Liver (tissue), 9 donors: Measurements from ENCODE around the gene ZNF836. TPM values are rescaled to one million over a fixed set of nuclear protein-coding genes. Genes with fewer than 3 reads are reported as not detected.

Source experiments
- DNase-seq: peaks from one replicate; pipeline ENCODE4 v3.0.0-alpha.2; 2017; ENCODE audit warnings: low spot score
- H3K27ac ChIP-seq, 2 donors: one replicate each; pipeline ENCODE4 v1.7.0; 2013; ENCODE audit warnings: inconsistent platforms in 2 of 2, low read length in 2 of 2, control low read depth in 1 of 2, low read depth in 1 of 2, mild to moderate bottlenecking in 1 of 2
- H3K27me3 ChIP-seq, 4 donors: one replicate each; pipeline versions ENCODE4 v1.6.1 to v1.7.0; 2013; ENCODE audit warnings: low read length in 3 of 4, inconsistent platforms in 1 of 4, mild to moderate bottlenecking in 1 of 4, moderate library complexity in 1 of 4; ENCODE audit not compliant: control insufficient read depth in 4 of 4, insufficient read depth in 4 of 4
- H3K36me3 ChIP-seq, 4 donors: one replicate each; pipeline versions ENCODE4 v1.6.1 to v1.7.0; 2013; ENCODE audit warnings: low read length in 3 of 4, mild to moderate bottlenecking in 3 of 4, low read depth in 1 of 4, moderate library complexity in 1 of 4; ENCODE audit not compliant: control insufficient read depth in 4 of 4, insufficient read depth in 3 of 4
- H3K4me1 ChIP-seq, 4 donors: one replicate each; pipeline versions ENCODE4 v1.6.1 to v1.7.0; 2013; ENCODE audit warnings: low read length in 3 of 4, mild to moderate bottlenecking in 3 of 4, moderate library complexity in 1 of 4; ENCODE audit not compliant: control insufficient read depth in 4 of 4, insufficient read depth in 4 of 4
- H3K4me3 ChIP-seq, 3 donors: one replicate each; pipeline versions ENCODE4 v1.6.1 to v1.7.0; 2013; ENCODE audit warnings: low read length in 3 of 3, control low read depth in 1 of 3, low read depth in 1 of 3, mild to moderate bottlenecking in 1 of 3
- H3K9ac ChIP-seq, 2 donors: one replicate each; pipeline ENCODE4 v1.7.0; 2013; ENCODE audit warnings: low read length in 2 of 2, mild to moderate bottlenecking in 2 of 2, moderate library complexity in 2 of 2, control low read depth in 1 of 2, low read depth in 1 of 2
- H3K9me3 ChIP-seq, 4 donors: one replicate each; pipeline versions ENCODE4 v1.6.1 to v1.7.0; 2013; ENCODE audit warnings: low read length in 3 of 4; ENCODE audit not compliant: control insufficient read depth in 4 of 4
- ATF3 ChIP-seq: IDR thresholded peaks from 2 replicates; pipeline ENCODE4 v1.6.1; 2016; ENCODE audit warnings: antibody characterized with exemption
- CTCF ChIP-seq: fragments of 150-350 bp; IDR thresholded peaks from 2 replicates; pipeline ENCODE4 v1.5.1; 2017; ENCODE audit warnings: improper control_type of control experiment, low read depth, low read length; ENCODE audit not compliant: missing input control
- EGR1 ChIP-seq, 2 donors: IDR thresholded peaks; 2 replicates each; pipeline ENCODE4 v1.6.1; 2016 to 2018; ENCODE audit warnings: antibody characterized with exemption in 2 of 2, low read depth in 2 of 2
- FOXA1 ChIP-seq: IDR thresholded peaks from 2 replicates; pipeline ENCODE4 v1.6.1; 2016; ENCODE audit warnings: antibody characterized with exemption
- FOXA2 ChIP-seq: IDR thresholded peaks from 2 replicates; pipeline ENCODE4 v1.6.1; 2016; ENCODE audit warnings: antibody characterized with exemption
- GABPA ChIP-seq, 2 donors: IDR thresholded peaks in 1 of 2; conservative IDR thresholded peaks in 1 of 2; 2 replicates each; pipeline ENCODE4 v1.6.1; 2016; ENCODE audit warnings: antibody characterized with exemption in 2 of 2, mild to moderate bottlenecking in 1 of 2, moderate library complexity in 1 of 2
- HNF4A ChIP-seq, 2 donors: conservative IDR thresholded peaks; 2 replicates each; pipeline ENCODE4 v1.6.1; 2016; ENCODE audit warnings: antibody characterized with exemption in 2 of 2, mild to moderate bottlenecking in 2 of 2
- HNF4G ChIP-seq: IDR thresholded peaks from 2 replicates; pipeline ENCODE4 v1.6.1; 2016; ENCODE audit warnings: antibody characterized with exemption
- JUND ChIP-seq, 2 donors: IDR thresholded peaks; 2 replicates each; pipeline ENCODE4 v1.6.1; 2016; ENCODE audit warnings: antibody characterized with exemption in 2 of 2
- MAX ChIP-seq: IDR thresholded peaks from 2 replicates; pipeline ENCODE4 v1.6.1; 2016; ENCODE audit warnings: antibody characterized with exemption
- NR2F2 ChIP-seq: IDR thresholded peaks from 2 replicates; pipeline ENCODE4 v1.6.1; 2016; ENCODE audit warnings: antibody characterized with exemption
- RAD21 ChIP-seq, 2 donors: IDR thresholded peaks; 2 replicates each; pipeline ENCODE4 v1.6.1; 2016; ENCODE audit warnings: antibody characterized with exemption in 2 of 2, mild to moderate bottlenecking in 2 of 2
- REST ChIP-seq: IDR thresholded peaks from 2 replicates; pipeline ENCODE4 v1.6.1; 2016; ENCODE audit warnings: antibody characterized with exemption, mild to moderate bottlenecking
- RXRA ChIP-seq, 2 donors: IDR thresholded peaks; 2 replicates each; pipeline ENCODE4 v1.6.1; 2017 to 2018; ENCODE audit warnings: antibody characterized with exemption in 2 of 2, mild to moderate bottlenecking in 1 of 2
- SP1 ChIP-seq: IDR thresholded peaks from 2 replicates; pipeline ENCODE4 v1.6.1; 2018; ENCODE audit warnings: antibody characterized with exemption, mild to moderate bottlenecking
- TAF1 ChIP-seq: conservative IDR thresholded peaks from 2 replicates; pipeline ENCODE4 v1.6.1; 2016; ENCODE audit warnings: antibody characterized with exemption, mild to moderate bottlenecking
- YY1 ChIP-seq: IDR thresholded peaks from 2 replicates; pipeline ENCODE4 v1.6.1; 2016; ENCODE audit warnings: antibody characterized with exemption, mild to moderate bottlenecking
- ZBTB33 ChIP-seq: IDR thresholded peaks from 2 replicates; pipeline ENCODE4 v1.6.1; 2016; ENCODE audit warnings: antibody characterized with exemption
- WGBS: extraction: QIAGEN DNeasy Blood & Tissue Kit; methylation state at CpG from one replicate; pipeline ENCODE4 v1.1.7; 2013; 5-methylcytosine and 5-hydroxymethylcytosine counted together
- polyA plus RNA-seq, 2 donors: library from polyadenylated mRNA; stranded (reverse) in 1 of 2; unstranded in 1 of 2; fragments of 200-250 nt in 1 of 2; fragments of >200 nt in 1 of 2; fragmentation: Nextera tagmentation in 1 of 2; extraction: Ambion mirVana in 1 of 2; gene quantifications; one replicate each; pipeline versions ENCODE4 v1.2.1 to v1.2.3, GENCODE V29; 2013 to 2015
- total RNA-seq, 2 donors: library from RNA; depleted of rRNA; stranded (reverse); fragments of >200 nt; gene quantifications; one replicate each; pipeline ENCODE4 v1.2.3, GENCODE V29; 2014
- donor health status: healthy.
- donor health status: healthy.
- donor health status: healthy.
- donor health status: healthy.
- donor health status: healthy.

ZNF836 gene
- total and polyA plus RNA-seq, 4 donors: 0.85 to 3.1 (median 1.8) TPM

- TF ChIP-seq FOXA1 (no peak), CTCF (no peak), RAD21 (IDR thresholded peaks at IDR 0.05) (no peak), REST (no peak), YY1 (no peak), JUND (IDR thresholded peaks at IDR 0.05) (no peak), ATF3 (no peak), MAX (no peak), FOXA2 (no peak), EGR1 (IDR thresholded peaks at IDR 0.05; ENCODE audit: low read depth in 2 of 2) (no peak), HNF4G (no peak), TAF1 (no peak), ZBTB33 (no peak), RXRA (IDR thresholded peaks at IDR 0.05) (no peak), HNF4A (conservative IDR thresholded peaks at IDR 0.05) (no peak), GABPA (IDR thresholded peaks at IDR 0.05 in 1 of 2, conservative IDR thresholded peaks at IDR 0.05 in 1 of 2) (no peak)
- Histone ChIP-seq H3K4me1 (no peaks in the 10 kb centered on the region), H3K36me3 (peaks cover 47 to 100% (median 87%) of the 10 kb centered on the region in 4 donors), H3K27ac (no peak overlapping the region), H3K27me3 (no peaks in the 10 kb centered on the region), H3K9me3 (no peaks in the 10 kb centered on the region), H3K9ac (no peak overlapping the region), H3K4me3 (no peak overlapping the region)
- no peak for DNase-seq
- 95% methylated on average over 5 of the region's 5 CpGs for WGBS
Measured at GRCh38 chr19:52217576-52217975, 46.2 kb upstream of the ZNF836 start.

- Histone ChIP-seq H3K9me3 (no peaks in the 10 kb centered on the region), H3K27ac (no peak overlapping the region)
- WGBS: 98% methylated on average over 3 of the region's 3 CpGs
- TF ChIP-seq RAD21 (IDR thresholded peaks at IDR 0.05): no peak
- TF ChIP-seq ZBTB33: no peak
- no peak for TF ChIP-seq NR2F2
- TF ChIP-seq JUND (IDR thresholded peaks at IDR 0.05): no peak
- TF ChIP-seq ATF3: no peak
- no peak for TF ChIP-seq SP1
- no peak for TF ChIP-seq FOXA2
- no peak for TF ChIP-seq REST
Measured at GRCh38 chr19:52216401-52216800, 45.0 kb upstream of the ZNF836 start.

More at GRCh38 chr19:52216401-52216800, 45.0 kb upstream of the ZNF836 start:
- H3K27me3 ChIP-seq: no peaks in the 10 kb centered on the region
- no peak overlapping the region for H3K4me3 ChIP-seq
- no peaks in the 10 kb centered on the region for H3K4me1 ChIP-seq
- H3K36me3 ChIP-seq: peaks cover 48 to 100% (median 88%) of the 10 kb centered on the region in 4 donors
- no peak overlapping the region for H3K9ac ChIP-seq
- no peak for DNase-seq
